HepG2 (cell line): ENCODE measurements around the gene GARIN1A.
"Not testable (repeated sequence)": the region's sequence is repeated elsewhere in the genome, so short reads cannot be mapped to it uniquely, and the experiment has no call there.

Experiments used
- IRF2 ChIP-seq: IDR thresholded peaks from 2 replicates; pipeline ENCODE4 v1.6.1; 2018; ENCODE audit warnings: missing genetic modification reagents, missing compliant biosample characterization
- SIN3A ChIP-seq: IDR thresholded peaks from 2 replicates; pipeline ENCODE4 v1.6.1; 2011; ENCODE audit warnings: low read depth, mild to moderate bottlenecking, control low read depth, low read length, borderline replicate concordance
- ZBTB20 ChIP-seq: sonication (generic); formaldehyde crosslinking; IDR thresholded peaks from 2 replicates; pipeline ENCODE4 v1.8.1; 2023; ENCODE audit warnings: missing genetic modification reagents, low read depth, mild to moderate bottlenecking, borderline replicate concordance
- ZFX ChIP-seq: sonication (generic); formaldehyde crosslinking; IDR thresholded peaks from 2 replicates; pipeline ENCODE4 v1.4.0; 2020; ENCODE audit warnings: mild to moderate bottlenecking, low read depth, missing genetic modification reagents, moderate library complexity
- ZNF703 ChIP-seq: sonication (generic); formaldehyde crosslinking; IDR thresholded peaks from 2 replicates; pipeline ENCODE4 v1.5.1; 2020; ENCODE audit warnings: missing genetic modification reagents, mild to moderate bottlenecking, moderate library complexity, borderline replicate concordance
- TF ChIP-seq, protein P1 (sequence below): sonication (generic); formaldehyde crosslinking; IDR thresholded peaks from 2 replicates; pipeline ENCODE4 v1.5.0; 2020; ENCODE audit warnings: mild to moderate bottlenecking, missing genetic modification reagents, moderate library complexity
- TF ChIP-seq, protein P2 (sequence below): IDR thresholded peaks from 2 replicates; pipeline ENCODE4 v1.4.0; 2020; ENCODE audit warnings: mild to moderate bottlenecking, missing genetic modification reagents

DNA sequence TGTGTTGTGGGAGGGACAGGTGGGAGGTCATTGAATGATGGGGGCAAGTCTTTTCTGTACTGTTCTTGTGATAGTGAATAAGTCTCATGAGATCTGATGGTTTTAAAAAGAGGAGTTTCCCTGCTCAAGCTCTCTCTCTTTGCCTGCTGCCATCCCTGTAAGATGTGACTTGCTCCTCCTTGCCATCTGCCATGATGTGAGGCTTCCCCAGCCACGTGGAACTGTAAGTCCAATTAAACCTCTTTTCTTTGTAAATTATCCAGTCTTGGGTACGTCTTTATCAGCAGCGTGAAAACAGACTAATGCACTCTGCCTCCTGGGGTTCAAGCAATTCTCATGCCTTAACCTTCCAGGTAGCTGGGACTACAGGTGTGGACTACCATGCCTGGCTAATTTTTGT lies 8.9 kb upstream of the GARIN1A start:
- not testable (repeated sequence) for TF ChIP-seq ZBTB20 (CRISPR knock-in tag); SIN3A; ZFX (CRISPR knock-in tag); ZNF703 (CRISPR knock-in tag); IRF2 (CRISPR knock-in tag)
- TF ChIP-seq, protein P1, sequence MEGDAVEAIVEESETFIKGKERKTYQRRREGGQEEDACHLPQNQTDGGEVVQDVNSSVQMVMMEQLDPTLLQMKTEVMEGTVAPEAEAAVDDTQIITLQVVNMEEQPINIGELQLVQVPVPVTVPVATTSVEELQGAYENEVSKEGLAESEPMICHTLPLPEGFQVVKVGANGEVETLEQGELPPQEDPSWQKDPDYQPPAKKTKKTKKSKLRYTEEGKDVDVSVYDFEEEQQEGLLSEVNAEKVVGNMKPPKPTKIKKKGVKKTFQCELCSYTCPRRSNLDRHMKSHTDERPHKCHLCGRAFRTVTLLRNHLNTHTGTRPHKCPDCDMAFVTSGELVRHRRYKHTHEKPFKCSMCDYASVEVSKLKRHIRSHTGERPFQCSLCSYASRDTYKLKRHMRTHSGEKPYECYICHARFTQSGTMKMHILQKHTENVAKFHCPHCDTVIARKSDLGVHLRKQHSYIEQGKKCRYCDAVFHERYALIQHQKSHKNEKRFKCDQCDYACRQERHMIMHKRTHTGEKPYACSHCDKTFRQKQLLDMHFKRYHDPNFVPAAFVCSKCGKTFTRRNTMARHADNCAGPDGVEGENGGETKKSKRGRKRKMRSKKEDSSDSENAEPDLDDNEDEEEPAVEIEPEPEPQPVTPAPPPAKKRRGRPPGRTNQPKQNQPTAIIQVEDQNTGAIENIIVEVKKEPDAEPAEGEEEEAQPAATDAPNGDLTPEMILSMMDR (CRISPR knock-in tag): not testable (repeated sequence)
- TF ChIP-seq, protein P2, sequence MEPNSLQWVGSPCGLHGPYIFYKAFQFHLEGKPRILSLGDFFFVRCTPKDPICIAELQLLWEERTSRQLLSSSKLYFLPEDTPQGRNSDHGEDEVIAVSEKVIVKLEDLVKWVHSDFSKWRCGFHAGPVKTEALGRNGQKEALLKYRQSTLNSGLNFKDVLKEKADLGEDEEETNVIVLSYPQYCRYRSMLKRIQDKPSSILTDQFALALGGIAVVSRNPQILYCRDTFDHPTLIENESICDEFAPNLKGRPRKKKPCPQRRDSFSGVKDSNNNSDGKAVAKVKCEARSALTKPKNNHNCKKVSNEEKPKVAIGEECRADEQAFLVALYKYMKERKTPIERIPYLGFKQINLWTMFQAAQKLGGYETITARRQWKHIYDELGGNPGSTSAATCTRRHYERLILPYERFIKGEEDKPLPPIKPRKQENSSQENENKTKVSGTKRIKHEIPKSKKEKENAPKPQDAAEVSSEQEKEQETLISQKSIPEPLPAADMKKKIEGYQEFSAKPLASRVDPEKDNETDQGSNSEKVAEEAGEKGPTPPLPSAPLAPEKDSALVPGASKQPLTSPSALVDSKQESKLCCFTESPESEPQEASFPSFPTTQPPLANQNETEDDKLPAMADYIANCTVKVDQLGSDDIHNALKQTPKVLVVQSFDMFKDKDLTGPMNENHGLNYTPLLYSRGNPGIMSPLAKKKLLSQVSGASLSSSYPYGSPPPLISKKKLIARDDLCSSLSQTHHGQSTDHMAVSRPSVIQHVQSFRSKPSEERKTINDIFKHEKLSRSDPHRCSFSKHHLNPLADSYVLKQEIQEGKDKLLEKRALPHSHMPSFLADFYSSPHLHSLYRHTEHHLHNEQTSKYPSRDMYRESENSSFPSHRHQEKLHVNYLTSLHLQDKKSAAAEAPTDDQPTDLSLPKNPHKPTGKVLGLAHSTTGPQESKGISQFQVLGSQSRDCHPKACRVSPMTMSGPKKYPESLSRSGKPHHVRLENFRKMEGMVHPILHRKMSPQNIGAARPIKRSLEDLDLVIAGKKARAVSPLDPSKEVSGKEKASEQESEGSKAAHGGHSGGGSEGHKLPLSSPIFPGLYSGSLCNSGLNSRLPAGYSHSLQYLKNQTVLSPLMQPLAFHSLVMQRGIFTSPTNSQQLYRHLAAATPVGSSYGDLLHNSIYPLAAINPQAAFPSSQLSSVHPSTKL (CRISPR knock-in tag): not testable (repeated sequence)
